Measurements from ENCODE around the gene THBS2. TPM values are rescaled to one million over a fixed set of nuclear protein-coding genes. Genes with fewer than 3 reads are reported as not detected.

Gene THBS2
- total and polyA plus RNA-seq, 11 donors, result 1.9 to 51.7 (median 15.9) TPM

GRCh38 chr6:169225887-169226286 lies 27.8 kb downstream of the THBS2 start:
- Histone ChIP-seq H3K27me3 (no peaks in the 10 kb centered on the region), H3K36me3 (peaks cover 0 to 73% (median 21%) of the 10 kb centered on the region in 9 donors), H3K27ac (peak overlapping the region in 1 of 12 donors; percentile 33), H3K4me3 (no peak overlapping the region), H3K4me1 (peaks cover 0 to 12% (median 0%) of the 10 kb centered on the region in 12 donors), H3K9me3 (no peaks in the 10 kb centered on the region)
- WGBS, 4 donors, result 90 to 91% (median 90%) methylated on average over 11 of the region's 11 CpGs
- DNase-seq, result no peak
- intact Hi-C loops (cut with DNase I), result loop anchor here in 1 of 10 donors (10.0 kb wide), 1 partner anchor 151 kb away; no protein-coding TSS in a partner anchor
- no peak for ATAC-seq
- TF ChIP-seq POLR2A (IDR thresholded peaks at IDR 0.05) (no peak), CTCF (IDR thresholded peaks at IDR 0.05) (no peak)

- H3K27ac ChIP-seq, result peak overlapping the region in 6 of 12 donors; percentile 31 to 68 (median 42)
- peaks cover 0 to 10% (median 0%) of the 10 kb centered on the region in 12 donors for H3K4me1 ChIP-seq
- no peaks in the 10 kb centered on the region for H3K27me3 ChIP-seq
- no peak for DNase-seq
- peak in 1 of 4 donors; percentile 22 for ATAC-seq
- H3K9me3 ChIP-seq, result no peaks in the 10 kb centered on the region
- H3K36me3 ChIP-seq, result peaks cover 0 to 77% (median 24%) of the 10 kb centered on the region in 9 donors
- WGBS, 4 donors, result 87 to 92% (median 89%) methylated on average over 23 of the region's 23 CpGs
- TF ChIP-seq CTCF (IDR thresholded peaks at IDR 0.05) (no peak), POLR2A (IDR thresholded peaks at IDR 0.05) (no peak)
- no peak overlapping the region for H3K4me3 ChIP-seq
- intact Hi-C loops (cut with DNase I), result loop anchor here in 1 of 10 donors (10.0 kb wide), 1 partner anchor 150 kb away; no protein-coding TSS in a partner anchor
Observed at GRCh38 chr6:169225131-169225576, 28.5 kb downstream of the THBS2 start.

- peak in 1 of 4 donors; percentile 19 for ATAC-seq
- Histone ChIP-seq H3K36me3 (peaks cover 0 to 78% (median 25%) of the 10 kb centered on the region in 9 donors), H3K4me1 (peaks cover 0 to 9% (median 0%) of the 10 kb centered on the region in 12 donors), H3K27ac (peak overlapping the region in 9 of 12 donors; percentile 25 to 68 (median 44)), H3K4me3 (no peak overlapping the region), H3K9me3 (no peaks in the 10 kb centered on the region), H3K27me3 (no peaks in the 10 kb centered on the region)
- intact Hi-C loops (cut with DNase I), result loop anchor here in 1 of 10 donors (10.0 kb wide), 1 partner anchor 150 kb away; no protein-coding TSS in a partner anchor
- no peak for TF ChIP-seq POLR2A (IDR thresholded peaks at IDR 0.05)
- TF ChIP-seq CTCF (IDR thresholded peaks at IDR 0.05), result no peak
- WGBS, 4 donors, result 71 to 85% (median 79%) methylated on average over 7 to 9 of the region's 9 CpGs
- DNase-seq, result no peak
Observed at GRCh38 chr6:169224716-169225115, 28.9 kb downstream of the THBS2 start.

- Histone ChIP-seq H3K4me1 (peaks cover 0 to 9% (median 0%) of the 10 kb centered on the region in 12 donors), H3K9me3 (no peaks in the 10 kb centered on the region), H3K27ac (peak overlapping the region in 9 of 12 donors; percentile 25 to 68 (median 44)), H3K27me3 (no peaks in the 10 kb centered on the region), H3K4me3 (no peak overlapping the region), H3K36me3 (peaks cover 0 to 79% (median 25%) of the 10 kb centered on the region in 9 donors)
- TF ChIP-seq POLR2A (IDR thresholded peaks at IDR 0.05), result no peak
- no peak for TF ChIP-seq CTCF (IDR thresholded peaks at IDR 0.05)
- ATAC-seq, result peak; percentile 21 to 88 (median 79)
- 46 to 59% (median 54%) methylated on average over 9 to 10 of the region's 10 CpGs for WGBS, 4 donors
- peak in 3 of 5 donors; percentile 41 to 65 (median 61) for DNase-seq
- intact Hi-C loops (cut with DNase I), result loop anchor here in 1 of 10 donors (10.0 kb wide), 1 partner anchor 149 kb away; no protein-coding TSS in a partner anchor
Observed at GRCh38 chr6:169224185-169224695, 29.4 kb downstream of the THBS2 start.
